ENCODE data around the gene SRPK3. TPM values are rescaled to one million over a fixed set of nuclear protein-coding genes. Genes with fewer than 3 reads are reported as not detected.

The SRPK3 gene
- total RNA-seq, 1 experiment from 2014 or later: 0.46 TPM

DNA sequence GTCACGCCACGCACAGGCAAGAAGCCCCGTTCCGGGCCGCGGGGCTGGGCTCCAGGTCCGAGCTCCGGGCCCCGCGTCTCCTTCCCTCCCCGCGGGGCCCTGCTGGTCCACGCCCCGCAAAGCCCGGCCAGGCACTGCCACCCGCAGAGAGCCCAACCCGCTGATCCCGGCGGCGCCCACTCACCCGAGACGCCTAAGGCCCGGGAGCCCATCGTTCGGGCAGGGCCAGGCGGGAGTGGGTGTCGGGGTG lies 48.6 kb downstream of the SRPK3 start:
- no peaks in the 10 kb centered on the region for H3K79me2 ChIP-seq (ENCODE audit: low read depth)
- peaks cover 42% of the 10 kb centered on the region for H3K27me3 ChIP-seq (ENCODE audit: insufficient read depth, low read depth)
- no TSS peak for BruUV-seq (replicated peaks)
- TF ChIP-seq EZH2 (IDR thresholded peaks at IDR 0.05; ENCODE audit: low read depth): no peak
- TF ChIP-seq, protein P1, sequence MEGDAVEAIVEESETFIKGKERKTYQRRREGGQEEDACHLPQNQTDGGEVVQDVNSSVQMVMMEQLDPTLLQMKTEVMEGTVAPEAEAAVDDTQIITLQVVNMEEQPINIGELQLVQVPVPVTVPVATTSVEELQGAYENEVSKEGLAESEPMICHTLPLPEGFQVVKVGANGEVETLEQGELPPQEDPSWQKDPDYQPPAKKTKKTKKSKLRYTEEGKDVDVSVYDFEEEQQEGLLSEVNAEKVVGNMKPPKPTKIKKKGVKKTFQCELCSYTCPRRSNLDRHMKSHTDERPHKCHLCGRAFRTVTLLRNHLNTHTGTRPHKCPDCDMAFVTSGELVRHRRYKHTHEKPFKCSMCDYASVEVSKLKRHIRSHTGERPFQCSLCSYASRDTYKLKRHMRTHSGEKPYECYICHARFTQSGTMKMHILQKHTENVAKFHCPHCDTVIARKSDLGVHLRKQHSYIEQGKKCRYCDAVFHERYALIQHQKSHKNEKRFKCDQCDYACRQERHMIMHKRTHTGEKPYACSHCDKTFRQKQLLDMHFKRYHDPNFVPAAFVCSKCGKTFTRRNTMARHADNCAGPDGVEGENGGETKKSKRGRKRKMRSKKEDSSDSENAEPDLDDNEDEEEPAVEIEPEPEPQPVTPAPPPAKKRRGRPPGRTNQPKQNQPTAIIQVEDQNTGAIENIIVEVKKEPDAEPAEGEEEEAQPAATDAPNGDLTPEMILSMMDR (conservative IDR thresholded peaks at IDR 0.05): no peak
- H3K9me2 ChIP-seq (ENCODE audit: insufficient read depth): no peaks in the 10 kb centered on the region
- H3K9me3 ChIP-seq (ENCODE audit: insufficient read depth, low read depth): no peaks in the 10 kb centered on the region
- H3K4me3 ChIP-seq: no peak overlapping the region
- no peak overlapping the region for H3K4me2 ChIP-seq
- H3K4me1 ChIP-seq (replicated peaks; ENCODE audit: insufficient read depth): no peaks in the 10 kb centered on the region
- ChIA-PET CTCF (no interaction called here), POLR2A (ENCODE audit: unreplicated experiment) (no interaction called here)
- H3K36me3 ChIP-seq (ENCODE audit: low read depth): no peaks in the 10 kb centered on the region
- no peak overlapping the region for H3K27ac ChIP-seq
- DNase-seq: no peak
- intact Hi-C loops (cut with micrococcal nuclease; ENCODE audit: unreplicated experiment): no loop called here
- no peak overlapping the region for H2AFZ ChIP-seq
- H3F3A ChIP-seq (ENCODE audit: insufficient read depth, low read depth): no peaks in the 10 kb centered on the region
- no peaks in the 10 kb centered on the region for H4K20me1 ChIP-seq (ENCODE audit: insufficient read depth)

DNA sequence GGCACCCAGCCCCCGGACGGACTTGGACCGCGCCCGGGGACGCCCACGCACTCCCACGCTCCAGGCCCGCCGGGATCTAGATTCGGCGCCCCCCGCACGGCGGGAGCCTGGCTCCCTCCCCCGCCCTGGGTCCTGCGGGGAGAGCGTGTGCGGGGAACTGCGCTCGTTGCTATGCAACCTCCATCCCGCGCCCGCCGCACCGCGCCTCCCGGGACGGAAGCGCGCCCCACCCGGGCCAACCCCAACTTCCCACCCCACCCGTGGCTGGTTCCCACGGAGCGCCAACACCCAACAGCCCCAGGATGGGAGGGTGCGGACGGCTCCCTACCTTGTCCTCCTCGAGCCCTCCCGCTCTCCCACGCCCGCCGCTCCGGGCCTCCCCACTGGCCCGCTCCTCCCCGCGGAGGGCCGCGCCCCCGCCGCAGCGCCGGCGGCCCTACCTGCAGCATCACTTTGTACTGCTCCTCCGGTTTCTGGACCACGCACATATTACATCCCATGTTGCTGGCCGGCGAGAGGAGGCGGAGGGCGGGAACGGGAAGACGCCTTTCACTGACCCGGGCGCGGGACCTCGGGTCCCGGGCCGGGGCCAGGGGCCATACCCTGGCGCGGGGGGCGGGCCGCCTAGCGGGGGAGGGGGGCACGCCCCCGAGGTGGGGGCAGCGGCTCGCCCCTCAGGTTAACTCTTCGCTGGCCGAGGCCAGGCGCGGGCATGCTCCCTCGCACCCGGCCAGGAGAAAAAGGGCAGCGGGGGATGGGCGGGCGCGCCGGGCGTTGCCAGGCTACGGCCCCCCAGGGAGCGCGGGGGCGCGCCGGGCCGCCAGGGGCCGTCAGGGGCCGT lies 49.2 kb downstream of the SRPK3 start, which contains the start of gene PDZD4:
PDZD4 (minus strand) TSS at position 746 of the 841 bp plus-strand sequence; CDS start at position 500, 246 bp downstream.
- Histone ChIP-seq H4K20me1 (ENCODE audit: insufficient read depth) (no peaks in the 10 kb centered on the region), H3K27ac (no peak within 1 kb of the TSS), H3F3A (ENCODE audit: insufficient read depth, low read depth) (no peaks in the 10 kb centered on the region), H3K9me3 (ENCODE audit: insufficient read depth, low read depth) (no peaks in the 10 kb centered on the region), H3K79me2 (ENCODE audit: low read depth) (no peaks in the 10 kb centered on the region), H3K4me2 (no peak within 1 kb of the TSS), H3K9me2 (ENCODE audit: insufficient read depth) (no peaks in the 10 kb centered on the region), H3K27me3 (ENCODE audit: insufficient read depth, low read depth) (peaks cover 40% of the 10 kb centered on the region), H3K4me3 (no peak within 1 kb of the TSS), H2AFZ (no peak within 1 kb of the TSS), H3K36me3 (ENCODE audit: low read depth) (no peaks in the 10 kb centered on the region), H3K4me1 (replicated peaks; ENCODE audit: insufficient read depth) (no peaks in the 10 kb centered on the region)
- no peak for DNase-seq
- CTCF ChIA-PET: no interaction called here
- POLR2A ChIA-PET (ENCODE audit: unreplicated experiment): no interaction called here
- intact Hi-C loops (cut with micrococcal nuclease; ENCODE audit: unreplicated experiment): no loop called here
- no TSS peak for BruUV-seq (replicated peaks)
- no peak for TF ChIP-seq EZH2 (IDR thresholded peaks at IDR 0.05; ENCODE audit: low read depth)
- TF ChIP-seq, protein P1 (conservative IDR thresholded peaks at IDR 0.05): no peak

DNA sequence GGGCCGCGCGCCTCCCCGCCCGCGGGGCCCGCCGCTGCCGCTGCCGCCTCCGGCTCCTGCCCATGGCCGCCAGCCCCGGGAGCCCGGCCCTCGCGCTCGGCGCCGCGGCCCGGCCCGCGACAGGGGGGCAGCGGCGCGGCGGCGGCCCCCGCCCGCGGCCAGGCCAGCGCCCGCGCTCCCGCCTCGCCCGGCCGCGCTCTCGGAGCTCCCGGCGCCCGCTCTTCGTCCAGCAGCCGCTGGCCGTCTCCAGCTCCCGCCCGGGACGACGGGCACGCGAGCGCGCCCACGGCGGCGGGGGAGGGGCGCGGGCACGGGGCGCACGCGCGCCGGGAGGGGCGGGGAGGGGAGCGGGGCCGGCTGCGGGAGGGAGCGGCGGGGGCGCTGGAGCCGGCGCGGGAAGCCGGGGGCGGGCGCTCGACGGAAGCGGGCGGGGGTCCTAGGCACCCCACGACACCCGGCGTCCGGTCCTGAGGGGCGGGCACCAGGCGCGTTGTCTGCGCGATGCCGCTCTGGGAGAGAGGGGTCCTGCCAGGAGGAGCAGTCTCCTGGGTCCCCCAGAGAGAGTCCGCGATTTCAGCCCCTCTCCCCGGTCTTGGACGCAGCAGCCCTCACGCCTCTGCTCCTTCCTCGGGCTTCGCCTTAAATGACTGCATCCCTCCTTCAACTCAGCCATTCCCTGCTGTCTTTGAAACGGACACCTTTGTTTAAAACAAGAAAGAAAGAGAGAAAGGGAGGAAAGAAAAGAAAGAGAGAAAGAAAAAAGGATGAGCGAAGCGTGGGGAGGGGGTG lies 50.0 kb downstream of the SRPK3 start:
- no peaks in the 10 kb centered on the region for H3K36me3 ChIP-seq (ENCODE audit: low read depth)
- intact Hi-C loops (cut with micrococcal nuclease; ENCODE audit: unreplicated experiment): no loop called here
- ChIA-PET POLR2A (ENCODE audit: unreplicated experiment) (no interaction called here), CTCF (no interaction called here)
- H3K4me3 ChIP-seq: no peak overlapping the region
- no peaks in the 10 kb centered on the region for H3F3A ChIP-seq (ENCODE audit: insufficient read depth, low read depth)
- H2AFZ ChIP-seq: no peak overlapping the region
- no TSS peak for BruUV-seq (replicated peaks)
- peaks cover 36% of the 10 kb centered on the region for H3K27me3 ChIP-seq (ENCODE audit: insufficient read depth, low read depth)
- H3K27ac ChIP-seq: no peak overlapping the region
- no peaks in the 10 kb centered on the region for H4K20me1 ChIP-seq (ENCODE audit: insufficient read depth)
- no peaks in the 10 kb centered on the region for H3K4me1 ChIP-seq (replicated peaks; ENCODE audit: insufficient read depth)
- DNase-seq: no peak
- H3K4me2 ChIP-seq: no peak overlapping the region
- H3K9me3 ChIP-seq (ENCODE audit: insufficient read depth, low read depth): no peaks in the 10 kb centered on the region
- no peaks in the 10 kb centered on the region for H3K79me2 ChIP-seq (ENCODE audit: low read depth)
- TF ChIP-seq EZH2 (IDR thresholded peaks at IDR 0.05; ENCODE audit: low read depth): no peak
- TF ChIP-seq, protein P1 (conservative IDR thresholded peaks at IDR 0.05): no peak
- no peaks in the 10 kb centered on the region for H3K9me2 ChIP-seq (ENCODE audit: insufficient read depth)

Measured in PC-9 (cell line).